Calu3 (cell line): ENCODE data around the gene MGST2. TPM values are rescaled to one million over a fixed set of nuclear protein-coding genes. Genes with fewer than 3 reads are reported as not detected.

ENCODE experiments used
- BruUV-seq: library from RNA; stranded (reverse); fragments of 400-500 nt; replicated peaks from 2 replicates; lab custom pipeline; 2021; lab: Mats Ljungman, UMichigan
- CTCF ChIA-PET: fragments of 300-600 bp; sonication (Branson Sonifier 250); formaldehyde crosslinking; loops from one replicate; lab custom pipeline; 2022; ENCODE audit warnings: antibody characterized with exemption; lab: Charles Lee
- DNase-seq: peaks from one replicate; pipeline ENCODE4 v3.0.0; 2022
- H3K27ac Mint-ChIP-seq: one replicate; pipeline ENCODE4 v1.8.0; 2022; ENCODE audit warnings: mixed read lengths; ENCODE audit not compliant: unreplicated experiment
- H3K27me3 Mint-ChIP-seq: one replicate; pipeline ENCODE4 v1.8.0; 2022; ENCODE audit warnings: mixed read lengths; ENCODE audit not compliant: unreplicated experiment
- H3K36me3 Mint-ChIP-seq: one replicate; pipeline ENCODE4 v1.8.0; 2022; ENCODE audit warnings: mild to moderate bottlenecking, moderate library complexity, mixed read lengths; ENCODE audit not compliant: insufficient read depth, unreplicated experiment
- H3K4me1 Mint-ChIP-seq: one replicate; pipeline ENCODE4 v1.8.0; 2022; ENCODE audit warnings: mild to moderate bottlenecking, low read depth, mixed read lengths; ENCODE audit not compliant: unreplicated experiment
- H3K4me3 Mint-ChIP-seq: one replicate; pipeline ENCODE4 v1.8.0; 2022; ENCODE audit warnings: mild to moderate bottlenecking, low read depth, moderate library complexity, mixed read lengths; ENCODE audit not compliant: unreplicated experiment
- H3K9me3 Mint-ChIP-seq: one replicate; pipeline ENCODE4 v1.8.0; 2022; ENCODE audit warnings: low read depth, mixed read lengths; ENCODE audit not compliant: unreplicated experiment
- intact Hi-C: fragments of 100-400 bp; cut with micrococcal nuclease; formaldehyde crosslinking; loops from one replicate; pipeline ENCODE4 v1.10.0; 2022; ENCODE audit not compliant: unreplicated experiment
- total RNA-seq: library from RNA; stranded (reverse); gene quantifications from 2 replicates; pipeline ENCODE4 v1.2.3, GENCODE V29; 2022
- TF ChIP-seq, protein P1 (sequence below): fragments of 200-600 bp; IDR thresholded peaks from one replicate; pipeline ENCODE4 v1.8.0; 2022; ENCODE audit warnings: antibody characterized with exemption; ENCODE audit not compliant: unreplicated experiment

Gene MGST2
- total RNA-seq, 1 experiment from 2014 or later, result 31.9 TPM

DNA sequence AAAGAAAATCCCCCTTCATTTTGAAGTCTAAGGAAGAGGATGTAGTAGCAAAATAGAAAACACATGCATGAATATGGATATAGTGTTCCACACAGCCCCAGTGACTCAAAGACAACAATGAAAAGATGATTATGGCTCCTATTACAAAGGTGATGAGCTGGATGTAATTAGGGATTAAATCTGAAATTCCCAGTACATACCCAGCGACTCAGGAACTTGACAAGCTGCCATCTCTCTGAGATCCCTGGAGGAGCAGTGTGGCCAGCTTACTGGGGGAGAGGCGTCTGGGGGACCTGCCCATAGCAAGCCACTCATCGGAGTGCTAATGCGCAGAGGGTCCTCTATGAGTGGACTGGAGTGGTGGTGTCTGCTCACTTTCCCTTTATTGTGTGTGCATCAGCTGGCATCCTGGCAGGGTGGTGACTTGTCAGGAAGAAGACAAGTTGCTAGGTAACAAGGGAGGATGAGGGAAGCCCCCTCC is 42.7 kb upstream of the MGST2 start:
- TF ChIP-seq, protein P1, sequence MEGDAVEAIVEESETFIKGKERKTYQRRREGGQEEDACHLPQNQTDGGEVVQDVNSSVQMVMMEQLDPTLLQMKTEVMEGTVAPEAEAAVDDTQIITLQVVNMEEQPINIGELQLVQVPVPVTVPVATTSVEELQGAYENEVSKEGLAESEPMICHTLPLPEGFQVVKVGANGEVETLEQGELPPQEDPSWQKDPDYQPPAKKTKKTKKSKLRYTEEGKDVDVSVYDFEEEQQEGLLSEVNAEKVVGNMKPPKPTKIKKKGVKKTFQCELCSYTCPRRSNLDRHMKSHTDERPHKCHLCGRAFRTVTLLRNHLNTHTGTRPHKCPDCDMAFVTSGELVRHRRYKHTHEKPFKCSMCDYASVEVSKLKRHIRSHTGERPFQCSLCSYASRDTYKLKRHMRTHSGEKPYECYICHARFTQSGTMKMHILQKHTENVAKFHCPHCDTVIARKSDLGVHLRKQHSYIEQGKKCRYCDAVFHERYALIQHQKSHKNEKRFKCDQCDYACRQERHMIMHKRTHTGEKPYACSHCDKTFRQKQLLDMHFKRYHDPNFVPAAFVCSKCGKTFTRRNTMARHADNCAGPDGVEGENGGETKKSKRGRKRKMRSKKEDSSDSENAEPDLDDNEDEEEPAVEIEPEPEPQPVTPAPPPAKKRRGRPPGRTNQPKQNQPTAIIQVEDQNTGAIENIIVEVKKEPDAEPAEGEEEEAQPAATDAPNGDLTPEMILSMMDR, result no peak
- H3K36me3 Mint-ChIP-seq, result no peaks in the 10 kb centered on the region
- BruUV-seq, result no TSS peak
- no peak overlapping the region for H3K27ac Mint-ChIP-seq
- CTCF ChIA-PET, result interaction anchor here (0.7 kb wide), 1 partner anchor 12 kb away, joined by 6 read pairs; no protein-coding TSS in a partner anchor
- H3K4me3 Mint-ChIP-seq, result no peak overlapping the region
- intact Hi-C loops, result no loop called here
- H3K4me1 Mint-ChIP-seq, result peaks cover 1% of the 10 kb centered on the region
- no peaks in the 10 kb centered on the region for H3K27me3 Mint-ChIP-seq
- H3K9me3 Mint-ChIP-seq, result no peaks in the 10 kb centered on the region
- DNase-seq, result no peak

DNA sequence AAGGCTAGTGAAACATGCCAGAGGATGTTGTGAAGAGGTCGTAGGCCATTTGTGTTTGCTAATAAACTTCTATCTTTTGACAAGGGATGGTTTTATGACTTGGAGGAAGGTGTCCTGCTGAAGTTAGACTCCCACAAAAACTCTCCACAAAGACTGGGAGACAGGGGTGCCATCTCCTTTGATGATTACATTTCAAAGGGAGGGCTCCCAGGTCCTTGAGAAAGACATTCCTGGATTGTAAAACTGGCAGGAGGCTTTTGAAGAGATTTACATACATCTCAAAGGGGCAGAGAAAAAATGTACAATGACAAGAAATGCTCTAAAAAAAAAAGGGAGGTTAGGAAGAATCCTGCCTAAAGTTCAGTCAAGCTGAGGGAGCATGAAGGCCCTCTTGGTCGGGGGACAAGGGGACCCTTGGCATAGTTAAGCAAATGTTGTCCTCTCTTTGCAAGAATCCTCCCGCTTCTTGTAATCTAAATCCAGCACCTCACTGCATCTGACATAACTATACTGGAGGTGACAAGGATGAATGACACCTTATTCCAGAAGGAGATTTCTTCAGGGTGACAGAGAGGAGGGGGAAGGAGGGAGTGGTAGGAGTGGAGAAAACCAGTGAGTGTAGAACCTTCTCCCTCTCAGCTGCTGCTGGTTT is 41.1 kb upstream of the MGST2 start:
- Mint-ChIP-seq H3K4me1 (peaks cover 8% of the 10 kb centered on the region), H3K36me3 (no peaks in the 10 kb centered on the region), H3K9me3 (no peaks in the 10 kb centered on the region), H3K27me3 (no peaks in the 10 kb centered on the region), H3K4me3 (no peak overlapping the region), H3K27ac (no peak overlapping the region)
- intact Hi-C loops, result no loop called here
- TF ChIP-seq, protein P1, result no peak
- DNase-seq, result no peak
- no TSS peak for BruUV-seq
- CTCF ChIA-PET, result interaction anchor here (0.7 kb wide), 1 partner anchor 604 kb away, joined by 3 read pairs; no protein-coding TSS in a partner anchor

DNA sequence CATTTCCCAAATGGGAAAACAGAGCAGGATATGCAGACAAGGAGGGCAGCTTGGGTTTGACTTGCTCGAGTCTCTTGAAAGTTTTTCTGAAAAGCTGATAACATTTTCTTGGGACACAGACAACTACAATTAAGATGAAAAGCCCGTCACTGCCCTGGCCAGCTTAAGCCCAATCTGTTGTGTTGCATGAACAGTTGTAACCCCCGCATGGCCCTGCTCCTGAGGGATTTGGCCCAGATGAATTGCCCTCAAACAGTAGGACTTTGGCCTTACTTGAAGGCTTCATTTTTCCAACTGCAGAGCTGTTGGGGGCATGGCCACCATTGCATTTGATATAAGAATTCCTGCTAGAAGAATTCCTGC is 40.5 kb upstream of the MGST2 start:
- no peaks in the 10 kb centered on the region for H3K36me3 Mint-ChIP-seq
- CTCF ChIA-PET, result interaction anchor here (0.7 kb wide), 1 partner anchor 603 kb away, joined by 3 read pairs; no protein-coding TSS in a partner anchor
- H3K4me3 Mint-ChIP-seq, result no peak overlapping the region
- H3K27ac Mint-ChIP-seq, result no peak overlapping the region
- TF ChIP-seq, protein P1, result no peak
- no TSS peak for BruUV-seq
- H3K9me3 Mint-ChIP-seq, result no peaks in the 10 kb centered on the region
- DNase-seq, result no peak
- peaks cover 8% of the 10 kb centered on the region for H3K4me1 Mint-ChIP-seq
- intact Hi-C loops, result no loop called here
- no peaks in the 10 kb centered on the region for H3K27me3 Mint-ChIP-seq

DNA sequence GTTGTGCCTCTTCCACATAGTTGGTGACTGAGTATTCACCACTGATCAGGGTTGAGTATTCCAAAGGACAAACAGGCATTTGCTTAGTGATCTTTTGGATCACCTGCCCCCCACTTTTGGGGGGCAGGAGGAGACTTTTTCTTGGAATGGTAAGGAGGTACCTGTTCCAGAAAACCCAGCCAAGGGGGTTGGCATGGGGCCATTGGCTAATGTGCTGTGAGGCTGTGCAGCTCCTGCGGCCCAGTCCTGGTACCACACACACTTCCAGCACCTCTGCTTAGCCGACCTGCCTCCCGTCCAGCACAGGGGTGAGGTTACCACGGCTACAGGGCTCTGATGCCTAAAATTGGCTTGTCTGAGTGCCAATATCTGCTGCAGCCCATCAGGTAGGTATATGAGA is 40.1 kb upstream of the MGST2 start:
- no peak overlapping the region for H3K27ac Mint-ChIP-seq
- no peaks in the 10 kb centered on the region for H3K9me3 Mint-ChIP-seq
- no peak overlapping the region for H3K4me3 Mint-ChIP-seq
- H3K36me3 Mint-ChIP-seq, result no peaks in the 10 kb centered on the region
- intact Hi-C loops, result no loop called here
- H3K27me3 Mint-ChIP-seq, result no peaks in the 10 kb centered on the region
- H3K4me1 Mint-ChIP-seq, result peaks cover 11% of the 10 kb centered on the region
- DNase-seq, result no peak
- BruUV-seq, result no TSS peak
- TF ChIP-seq, protein P1, result no peak
- CTCF ChIA-PET, result interaction anchor here (0.7 kb wide), 1 partner anchor 603 kb away, joined by 3 read pairs; no protein-coding TSS in a partner anchor
